ENCODE measurements around the gene ENTREP3. TPM values are rescaled to one million over a fixed set of nuclear protein-coding genes. Genes with fewer than 3 reads are reported as not detected.

The ENTREP3 gene
- total RNA-seq, 1 experiment from 2014 or later, result 69.9 TPM

DNA sequence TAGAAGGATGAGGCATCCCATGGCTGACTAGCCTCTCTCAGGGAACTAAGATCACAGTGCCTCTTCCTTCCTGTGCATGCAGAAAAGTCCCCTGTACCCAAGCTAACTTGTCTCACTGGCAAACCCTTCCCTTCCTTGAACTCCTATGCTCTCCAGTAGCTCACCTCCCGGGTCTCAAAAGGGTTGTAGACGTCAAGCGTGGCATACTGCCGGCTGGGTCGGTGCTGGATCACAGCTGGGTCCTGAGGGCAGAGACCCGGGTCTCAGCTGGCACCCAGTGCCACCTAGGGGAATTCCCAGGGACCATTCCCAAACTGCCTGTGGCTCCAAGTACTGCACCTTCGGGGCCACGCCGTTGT lies 6.2 kb upstream of the ENTREP3 start:
- Histone ChIP-seq H3K9ac (ENCODE audit: low read length) (peak overlapping the region; percentile 68), H3K4me2 (ENCODE audit: low read length) (peak overlapping the region; percentile 93), H3K27me3 (ENCODE audit: insufficient read depth, low read length) (no peaks in the 10 kb centered on the region), H3K36me3 (ENCODE audit: control insufficient read depth in 1 of 2, insufficient read depth in 2 of 2, low read length in 2 of 2) (peaks cover 33 to 44% of the 10 kb centered on the region in 2 experiments; a peak in 3 of 4 replicates), H2AFZ (ENCODE audit: low read depth, low read length, poor library complexity, severe bottlenecking) (no peak overlapping the region), H3K9me2 (ENCODE audit: insufficient read depth) (no peaks in the 10 kb centered on the region), H3K9me3 (ENCODE audit: control insufficient read depth in 1 of 2, insufficient read depth in 1 of 2, low read depth in 1 of 2, low read length in 2 of 2) (no peaks in the 10 kb centered on the region), H4K20me1 (ENCODE audit: insufficient read depth) (no peaks in the 10 kb centered on the region), H3K4me1 (ENCODE audit: control insufficient read depth in 1 of 2, insufficient read depth in 2 of 2, low read length in 2 of 2) (peaks cover 7 to 15% of the 10 kb centered on the region in 2 experiments; a peak in 3 of 4 replicates), H3K4me3 (replicated peaks in 1 of 2; ENCODE audit: low read depth in 1 of 2, low read length in 2 of 2) (peak overlapping the region; percentile 92 to 94), H3K79me2 (ENCODE audit: insufficient read depth, low read length) (peaks cover 17% of the 10 kb centered on the region), H3K27ac (ENCODE audit: low read depth, low read length) (peak overlapping the region; percentile 68)
- intact Hi-C loops (cut with micrococcal nuclease), result no loop called here
- RAD21 ChIA-PET (ENCODE audit: low non-redundant PET in 1 of 2, low total read pairs in 2 of 2, uncharacterized antibody in 2 of 2, unreplicated experiment in 2 of 2), result interaction anchor here in 1 of 2 experiments (1.2 kb wide), 1 partner anchor 11 kb away, joined by 3 read pairs; no protein-coding TSS in a partner anchor
- CTCF ChIA-PET, result interaction anchor here (1.5 to 1.7 kb wide), 2 partner anchors 10 to 62 kb away, joined by 3 to 13 read pairs; no protein-coding TSS in a partner anchor
- peak; percentile 1; the same call in 1 of the 2 replicates for ATAC-seq
- no peak for DNase-seq (ENCODE audit: low read depth, low spot score)
- BruUV-seq (replicated peaks), result no TSS peak
- TF ChIP-seq, protein P1, sequence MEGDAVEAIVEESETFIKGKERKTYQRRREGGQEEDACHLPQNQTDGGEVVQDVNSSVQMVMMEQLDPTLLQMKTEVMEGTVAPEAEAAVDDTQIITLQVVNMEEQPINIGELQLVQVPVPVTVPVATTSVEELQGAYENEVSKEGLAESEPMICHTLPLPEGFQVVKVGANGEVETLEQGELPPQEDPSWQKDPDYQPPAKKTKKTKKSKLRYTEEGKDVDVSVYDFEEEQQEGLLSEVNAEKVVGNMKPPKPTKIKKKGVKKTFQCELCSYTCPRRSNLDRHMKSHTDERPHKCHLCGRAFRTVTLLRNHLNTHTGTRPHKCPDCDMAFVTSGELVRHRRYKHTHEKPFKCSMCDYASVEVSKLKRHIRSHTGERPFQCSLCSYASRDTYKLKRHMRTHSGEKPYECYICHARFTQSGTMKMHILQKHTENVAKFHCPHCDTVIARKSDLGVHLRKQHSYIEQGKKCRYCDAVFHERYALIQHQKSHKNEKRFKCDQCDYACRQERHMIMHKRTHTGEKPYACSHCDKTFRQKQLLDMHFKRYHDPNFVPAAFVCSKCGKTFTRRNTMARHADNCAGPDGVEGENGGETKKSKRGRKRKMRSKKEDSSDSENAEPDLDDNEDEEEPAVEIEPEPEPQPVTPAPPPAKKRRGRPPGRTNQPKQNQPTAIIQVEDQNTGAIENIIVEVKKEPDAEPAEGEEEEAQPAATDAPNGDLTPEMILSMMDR (IDR thresholded peaks at IDR 0.05 in 2 of 3, conservative IDR thresholded peaks at IDR 0.05 in 1 of 3; ENCODE audit: borderline replicate concordance in 1 of 3, insufficient read depth in 1 of 3, low read depth in 2 of 3, low read length in 2 of 3), result peak in 2 of 3 experiments; percentile 7 to 27; a peak in 1 of 6 replicates
- no peak for TF ChIP-seq SIN3A (IDR thresholded peaks at IDR 0.05; ENCODE audit: low read depth)
- POLR2A ChIA-PET, result interaction anchor here (1.0 to 2.1 kb wide), 2 partner anchors 11 to 12 kb away, joined by 3 to 19 read pairs; partner anchors contain the start of gene CLK2

DNA sequence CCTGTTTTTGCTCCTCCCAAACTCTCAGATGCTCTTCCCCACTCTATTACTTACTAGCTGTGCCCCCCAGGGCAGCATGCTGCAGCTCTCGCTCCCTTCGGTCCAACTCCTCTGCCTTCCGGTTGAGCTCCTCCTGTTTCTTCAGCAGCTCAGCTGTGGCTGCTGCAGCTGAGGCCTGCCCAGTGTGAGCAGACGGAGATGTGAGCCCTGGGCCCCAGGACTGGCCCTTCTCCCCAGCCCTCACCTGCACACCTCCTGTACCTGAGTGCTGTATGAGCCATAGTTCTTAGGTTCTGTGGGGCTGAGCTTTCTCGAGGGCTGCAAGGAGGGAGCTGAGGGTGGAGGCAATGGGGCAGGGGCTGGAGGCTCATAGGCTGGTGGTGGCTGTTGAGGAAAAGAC lies 5.0 kb upstream of the ENTREP3 start:
- Histone ChIP-seq H3K79me2 (ENCODE audit: insufficient read depth, low read length) (peaks cover 17% of the 10 kb centered on the region), H3K4me1 (ENCODE audit: control insufficient read depth in 1 of 2, insufficient read depth in 2 of 2, low read length in 2 of 2) (peaks cover 10 to 24% of the 10 kb centered on the region in 2 experiments; a peak in 3 of 4 replicates), H2AFZ (ENCODE audit: low read depth, low read length, poor library complexity, severe bottlenecking) (no peak overlapping the region), H3K27ac (ENCODE audit: low read depth, low read length) (no peak overlapping the region), H3K4me3 (replicated peaks in 1 of 2; ENCODE audit: low read depth in 1 of 2, low read length in 2 of 2) (no peak overlapping the region), H3K9me3 (ENCODE audit: control insufficient read depth in 1 of 2, insufficient read depth in 1 of 2, low read depth in 1 of 2, low read length in 2 of 2) (no peaks in the 10 kb centered on the region), H3K4me2 (ENCODE audit: low read length) (no peak overlapping the region), H3K27me3 (ENCODE audit: insufficient read depth, low read length) (no peaks in the 10 kb centered on the region), H3K9me2 (ENCODE audit: insufficient read depth) (no peaks in the 10 kb centered on the region), H3K9ac (ENCODE audit: low read length) (no peak overlapping the region), H3K36me3 (ENCODE audit: control insufficient read depth in 1 of 2, insufficient read depth in 2 of 2, low read length in 2 of 2) (peaks cover 23 to 34% of the 10 kb centered on the region in 2 experiments; a peak in 3 of 4 replicates), H4K20me1 (ENCODE audit: insufficient read depth) (no peaks in the 10 kb centered on the region)
- no TSS peak for BruUV-seq (replicated peaks)
- ATAC-seq, result no peak
- ChIA-PET CTCF (interaction anchor here (0.7 to 2.6 kb wide), 3 partner anchors 9 to 63 kb away, joined by 3 to 18 read pairs (median 3); no protein-coding TSS in a partner anchor), RAD21 (ENCODE audit: low non-redundant PET in 1 of 2, low total read pairs in 2 of 2, uncharacterized antibody in 2 of 2, unreplicated experiment in 2 of 2) (no interaction called here), POLR2A (no interaction called here)
- TF ChIP-seq CBX3 (IDR thresholded peaks at IDR 0.05; ENCODE audit: low read depth) (no peak), POLR2A (IDR thresholded peaks at IDR 0.05; ENCODE audit: borderline replicate concordance, extremely low read depth, insufficient read depth, insufficient read length) (no peak), JUND (IDR thresholded peaks at IDR 0.05) (no peak), SRF (IDR thresholded peaks at IDR 0.05; ENCODE audit: low read depth) (no peak), EZH2 (IDR thresholded peaks at IDR 0.05) (no peak)
- TF ChIP-seq, protein P2, sequence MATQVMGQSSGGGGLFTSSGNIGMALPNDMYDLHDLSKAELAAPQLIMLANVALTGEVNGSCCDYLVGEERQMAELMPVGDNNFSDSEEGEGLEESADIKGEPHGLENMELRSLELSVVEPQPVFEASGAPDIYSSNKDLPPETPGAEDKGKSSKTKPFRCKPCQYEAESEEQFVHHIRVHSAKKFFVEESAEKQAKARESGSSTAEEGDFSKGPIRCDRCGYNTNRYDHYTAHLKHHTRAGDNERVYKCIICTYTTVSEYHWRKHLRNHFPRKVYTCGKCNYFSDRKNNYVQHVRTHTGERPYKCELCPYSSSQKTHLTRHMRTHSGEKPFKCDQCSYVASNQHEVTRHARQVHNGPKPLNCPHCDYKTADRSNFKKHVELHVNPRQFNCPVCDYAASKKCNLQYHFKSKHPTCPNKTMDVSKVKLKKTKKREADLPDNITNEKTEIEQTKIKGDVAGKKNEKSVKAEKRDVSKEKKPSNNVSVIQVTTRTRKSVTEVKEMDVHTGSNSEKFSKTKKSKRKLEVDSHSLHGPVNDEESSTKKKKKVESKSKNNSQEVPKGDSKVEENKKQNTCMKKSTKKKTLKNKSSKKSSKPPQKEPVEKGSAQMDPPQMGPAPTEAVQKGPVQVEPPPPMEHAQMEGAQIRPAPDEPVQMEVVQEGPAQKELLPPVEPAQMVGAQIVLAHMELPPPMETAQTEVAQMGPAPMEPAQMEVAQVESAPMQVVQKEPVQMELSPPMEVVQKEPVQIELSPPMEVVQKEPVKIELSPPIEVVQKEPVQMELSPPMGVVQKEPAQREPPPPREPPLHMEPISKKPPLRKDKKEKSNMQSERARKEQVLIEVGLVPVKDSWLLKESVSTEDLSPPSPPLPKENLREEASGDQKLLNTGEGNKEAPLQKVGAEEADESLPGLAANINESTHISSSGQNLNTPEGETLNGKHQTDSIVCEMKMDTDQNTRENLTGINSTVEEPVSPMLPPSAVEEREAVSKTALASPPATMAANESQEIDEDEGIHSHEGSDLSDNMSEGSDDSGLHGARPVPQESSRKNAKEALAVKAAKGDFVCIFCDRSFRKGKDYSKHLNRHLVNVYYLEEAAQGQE (IDR thresholded peaks at IDR 0.05; ENCODE audit: low read depth), result no peak
- TF ChIP-seq, protein P3, sequence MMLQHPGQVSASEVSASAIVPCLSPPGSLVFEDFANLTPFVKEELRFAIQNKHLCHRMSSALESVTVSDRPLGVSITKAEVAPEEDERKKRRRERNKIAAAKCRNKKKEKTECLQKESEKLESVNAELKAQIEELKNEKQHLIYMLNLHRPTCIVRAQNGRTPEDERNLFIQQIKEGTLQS (IDR thresholded peaks at IDR 0.05), result no peak
- TF ChIP-seq, protein P4, sequence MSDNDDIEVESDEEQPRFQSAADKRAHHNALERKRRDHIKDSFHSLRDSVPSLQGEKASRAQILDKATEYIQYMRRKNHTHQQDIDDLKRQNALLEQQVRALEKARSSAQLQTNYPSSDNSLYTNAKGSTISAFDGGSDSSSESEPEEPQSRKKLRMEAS (IDR thresholded peaks at IDR 0.05), result no peak
- DNase-seq (ENCODE audit: low read depth, low spot score), result no peak
- intact Hi-C loops (cut with micrococcal nuclease), result no loop called here

Measured in HCT116 (cell line).